ENCODE data around the gene ELAVL1.
A peak's percentile ranks its signal among the peaks of the same experiment; 100 is the strongest.

ELAVL1 gene

DNA sequence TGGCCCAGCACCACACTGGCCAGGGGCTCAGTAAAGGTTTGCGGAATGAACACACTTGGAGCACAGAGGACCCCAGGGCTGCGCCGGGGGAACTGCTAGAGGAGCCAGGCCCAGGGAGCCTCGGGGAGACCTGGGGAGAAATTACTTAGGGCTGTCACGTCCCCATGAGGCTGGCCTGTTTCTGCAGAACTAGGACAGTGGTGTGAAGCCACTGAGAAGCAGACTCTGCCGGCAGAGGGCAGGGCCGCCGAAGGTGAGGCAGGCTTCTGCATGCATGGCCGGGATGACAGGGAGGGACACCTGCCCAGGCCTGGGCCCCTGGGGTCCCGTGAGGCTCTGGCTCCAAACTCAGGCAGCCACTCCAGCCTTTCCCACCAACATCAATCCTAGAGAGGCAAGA lies 26.4 kb downstream of the ELAVL1 start:
- TF ChIP-seq, protein P1, sequence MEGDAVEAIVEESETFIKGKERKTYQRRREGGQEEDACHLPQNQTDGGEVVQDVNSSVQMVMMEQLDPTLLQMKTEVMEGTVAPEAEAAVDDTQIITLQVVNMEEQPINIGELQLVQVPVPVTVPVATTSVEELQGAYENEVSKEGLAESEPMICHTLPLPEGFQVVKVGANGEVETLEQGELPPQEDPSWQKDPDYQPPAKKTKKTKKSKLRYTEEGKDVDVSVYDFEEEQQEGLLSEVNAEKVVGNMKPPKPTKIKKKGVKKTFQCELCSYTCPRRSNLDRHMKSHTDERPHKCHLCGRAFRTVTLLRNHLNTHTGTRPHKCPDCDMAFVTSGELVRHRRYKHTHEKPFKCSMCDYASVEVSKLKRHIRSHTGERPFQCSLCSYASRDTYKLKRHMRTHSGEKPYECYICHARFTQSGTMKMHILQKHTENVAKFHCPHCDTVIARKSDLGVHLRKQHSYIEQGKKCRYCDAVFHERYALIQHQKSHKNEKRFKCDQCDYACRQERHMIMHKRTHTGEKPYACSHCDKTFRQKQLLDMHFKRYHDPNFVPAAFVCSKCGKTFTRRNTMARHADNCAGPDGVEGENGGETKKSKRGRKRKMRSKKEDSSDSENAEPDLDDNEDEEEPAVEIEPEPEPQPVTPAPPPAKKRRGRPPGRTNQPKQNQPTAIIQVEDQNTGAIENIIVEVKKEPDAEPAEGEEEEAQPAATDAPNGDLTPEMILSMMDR (IDR thresholded peaks at IDR 0.05; ENCODE audit: unreplicated experiment in 3 of 3): no peak
- Mint-ChIP-seq H3K36me3 (ENCODE audit: low read depth) (peaks cover 49% of the 10 kb centered on the region), H3K9me3 (no peaks in the 10 kb centered on the region), H3K4me3 (no peak overlapping the region), H3K4me1 (peaks cover 6% of the 10 kb centered on the region), H3K27ac (peak overlapping the region in 1 of 3 experiments; percentile 76), H3K27me3 (ENCODE audit: low read depth) (no peaks in the 10 kb centered on the region)

DNA sequence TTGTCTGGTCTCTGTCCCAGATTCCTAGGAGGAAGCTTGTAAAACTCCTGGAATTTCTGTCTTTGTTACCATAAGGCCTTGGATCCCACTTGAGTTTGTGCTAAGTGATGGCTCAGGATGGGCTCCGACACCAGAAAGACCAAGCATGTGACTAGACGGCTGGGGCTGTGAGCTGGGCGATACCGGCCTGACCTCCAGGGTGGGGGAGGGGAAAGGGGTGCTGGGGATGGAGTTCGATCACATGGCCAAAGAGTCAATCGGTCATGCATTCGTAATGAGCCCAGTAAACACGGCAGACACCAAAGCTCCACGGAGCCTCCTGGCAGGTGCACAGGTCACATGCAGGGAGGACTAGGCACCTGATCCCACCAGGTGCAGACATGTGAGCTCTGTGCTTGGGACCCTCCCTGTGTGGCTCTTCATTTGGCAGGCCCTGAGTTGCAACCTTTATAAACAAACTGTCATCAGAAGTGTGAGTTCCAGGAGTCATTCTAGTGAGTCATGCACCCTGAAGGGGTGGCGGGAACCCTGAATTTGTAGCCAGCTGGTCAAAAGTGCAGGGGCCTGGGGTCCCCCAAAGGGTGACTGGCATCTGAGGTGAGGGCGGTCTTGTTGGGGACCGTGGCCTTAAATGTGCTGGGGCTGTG lies 27.1 kb downstream of the ELAVL1 start:
- H3K4me3 Mint-ChIP-seq: no peak overlapping the region
- H3K36me3 Mint-ChIP-seq (ENCODE audit: low read depth): peaks cover 51% of the 10 kb centered on the region
- TF ChIP-seq, protein P1 (IDR thresholded peaks at IDR 0.05; ENCODE audit: unreplicated experiment in 3 of 3): no peak
- no peaks in the 10 kb centered on the region for H3K9me3 Mint-ChIP-seq
- H3K27ac Mint-ChIP-seq: peak overlapping the region in 1 of 3 experiments; percentile 76
- H3K27me3 Mint-ChIP-seq (ENCODE audit: low read depth): no peaks in the 10 kb centered on the region
- H3K4me1 Mint-ChIP-seq: peaks cover 6% of the 10 kb centered on the region

DNA sequence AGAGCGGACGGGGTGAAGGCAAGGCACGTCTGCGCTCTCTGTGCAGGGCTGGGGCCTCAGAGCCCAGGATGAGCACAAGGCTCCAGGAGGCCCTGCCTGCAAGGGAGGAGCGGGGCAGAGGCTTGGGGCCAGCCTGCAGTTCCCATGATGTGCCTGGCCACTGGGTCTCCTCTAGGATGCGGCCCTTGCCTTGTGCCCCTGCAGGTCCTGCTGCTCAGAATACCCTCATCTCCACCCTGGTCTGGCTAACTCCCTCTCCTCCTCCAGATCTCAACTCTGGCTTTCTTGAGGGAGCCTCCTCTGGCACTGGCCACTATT lies 27.8 kb downstream of the ELAVL1 start:
- peaks cover 1% of the 10 kb centered on the region for H3K4me1 Mint-ChIP-seq
- TF ChIP-seq, protein P1 (IDR thresholded peaks at IDR 0.05; ENCODE audit: unreplicated experiment in 3 of 3): no peak
- peak overlapping the region in 1 of 3 experiments; percentile 76 for H3K27ac Mint-ChIP-seq
- peaks cover 47% of the 10 kb centered on the region for H3K36me3 Mint-ChIP-seq (ENCODE audit: low read depth)
- no peaks in the 10 kb centered on the region for H3K27me3 Mint-ChIP-seq (ENCODE audit: low read depth)
- no peak overlapping the region for H3K4me3 Mint-ChIP-seq
- H3K9me3 Mint-ChIP-seq: no peaks in the 10 kb centered on the region

DNA sequence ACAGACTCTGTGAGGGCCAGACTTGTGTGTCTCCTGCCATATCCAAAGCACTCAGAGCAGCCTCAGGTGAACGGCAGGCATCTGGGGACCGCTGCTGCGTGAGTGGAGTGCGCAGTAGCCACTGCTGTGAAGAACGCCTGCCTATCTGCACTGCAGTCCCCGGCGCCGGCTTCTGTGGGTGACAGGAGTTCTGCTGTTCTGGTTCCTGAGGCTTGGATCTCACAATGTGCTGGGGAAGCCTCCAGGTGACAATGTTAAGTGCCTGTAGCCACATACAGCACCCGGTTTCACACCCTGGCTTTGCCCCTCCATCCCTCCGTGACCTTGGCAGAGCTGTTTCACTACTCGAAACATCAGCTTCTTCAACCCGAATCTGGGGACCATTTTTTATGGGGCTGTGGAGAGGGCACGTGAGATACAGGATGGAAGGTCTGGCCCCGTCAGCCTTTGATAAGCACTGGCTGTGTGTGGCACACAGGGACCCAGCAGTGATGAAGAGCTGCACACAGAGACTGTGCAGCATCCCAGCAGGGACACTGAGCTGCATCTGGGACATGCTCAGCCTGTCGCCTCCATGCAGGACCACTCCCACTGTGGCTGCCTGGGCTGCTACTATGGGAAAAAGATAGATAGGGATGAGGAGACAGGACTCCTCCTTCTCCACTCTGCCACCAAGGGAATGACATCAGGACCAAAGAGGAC lies 28.3 kb downstream of the ELAVL1 start:
- no peak overlapping the region for H3K27ac Mint-ChIP-seq
- no peaks in the 10 kb centered on the region for H3K27me3 Mint-ChIP-seq (ENCODE audit: low read depth)
- H3K4me1 Mint-ChIP-seq: no peaks in the 10 kb centered on the region
- TF ChIP-seq, protein P1 (IDR thresholded peaks at IDR 0.05; ENCODE audit: unreplicated experiment in 3 of 3): no peak
- no peaks in the 10 kb centered on the region for H3K9me3 Mint-ChIP-seq
- no peak overlapping the region for H3K4me3 Mint-ChIP-seq
- peaks cover 43% of the 10 kb centered on the region for H3K36me3 Mint-ChIP-seq (ENCODE audit: low read depth)

DNA sequence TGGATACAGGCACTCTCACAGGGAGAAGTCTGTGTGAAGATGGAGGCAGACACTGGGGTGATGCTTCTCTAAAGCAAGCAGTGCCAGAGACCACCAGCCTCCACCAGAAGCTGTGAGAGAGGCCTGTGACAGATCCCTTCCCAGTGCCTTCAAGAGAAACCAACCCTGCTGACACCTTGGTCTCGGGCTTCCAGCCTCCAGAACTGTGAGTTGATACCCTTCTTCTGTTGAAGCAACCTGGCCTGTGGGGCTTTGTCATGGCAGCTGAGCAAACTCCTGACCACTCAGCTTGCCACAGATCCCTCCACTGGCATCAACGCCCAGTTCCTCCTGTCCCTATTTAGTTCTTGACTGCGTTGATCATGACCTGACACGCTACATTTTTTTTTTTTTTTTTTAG lies 29.0 kb downstream of the ELAVL1 start:
- TF ChIP-seq, protein P1 (IDR thresholded peaks at IDR 0.05; ENCODE audit: unreplicated experiment in 3 of 3): no peak
- H3K27ac Mint-ChIP-seq: no peak overlapping the region
- H3K27me3 Mint-ChIP-seq (ENCODE audit: low read depth): no peaks in the 10 kb centered on the region
- H3K36me3 Mint-ChIP-seq (ENCODE audit: low read depth): peaks cover 41% of the 10 kb centered on the region
- no peaks in the 10 kb centered on the region for H3K4me1 Mint-ChIP-seq
- no peaks in the 10 kb centered on the region for H3K9me3 Mint-ChIP-seq
- H3K4me3 Mint-ChIP-seq: no peak overlapping the region

DNA sequence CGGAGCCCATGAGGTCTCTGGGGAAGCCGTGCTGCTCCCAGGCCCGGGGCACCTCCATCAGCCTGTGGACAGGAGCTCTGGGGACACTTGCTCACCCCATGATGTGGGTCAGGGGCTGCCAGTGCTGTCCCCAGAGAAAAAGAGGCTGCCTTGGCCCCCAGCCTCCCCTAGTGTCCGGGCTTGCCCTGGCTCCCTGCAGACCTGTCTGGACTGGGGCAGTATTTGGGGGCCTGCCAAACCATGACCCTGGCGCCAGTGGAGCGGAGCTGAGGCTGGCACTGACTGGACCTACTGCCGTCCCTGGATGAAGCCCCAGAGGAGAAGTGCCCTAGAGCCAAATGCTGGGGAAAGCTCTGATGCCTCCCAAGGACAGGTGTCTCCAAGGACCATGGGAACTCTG lies 30.4 kb downstream of the ELAVL1 start:
- H3K4me3 Mint-ChIP-seq: no peak overlapping the region
- TF ChIP-seq, protein P1 (IDR thresholded peaks at IDR 0.05; ENCODE audit: unreplicated experiment in 3 of 3): no peak
- H3K4me1 Mint-ChIP-seq: no peaks in the 10 kb centered on the region
- no peaks in the 10 kb centered on the region for H3K9me3 Mint-ChIP-seq
- no peak overlapping the region for H3K27ac Mint-ChIP-seq
- peaks cover 36% of the 10 kb centered on the region for H3K36me3 Mint-ChIP-seq (ENCODE audit: low read depth)
- H3K27me3 Mint-ChIP-seq (ENCODE audit: low read depth): no peaks in the 10 kb centered on the region
